AG04449 (cell line): Measurements from ENCODE around the gene STING1.

Source experiments
- CTCF ChIA-PET: fragments of 350-600 bp; formaldehyde crosslinking; extraction: SDS; loops from one replicate; lab custom pipeline; 2021; ENCODE audit warnings: antibody characterized with exemption; lab: Yijun Ruan, JAX
- POLR2A ChIA-PET: fragments of 400-600, 350-600 bp; formaldehyde crosslinking; extraction: SDS; loops from one replicate; lab custom pipeline; 2020; ENCODE audit warnings: antibody characterized with exemption, inconsistent platforms; lab: Yijun Ruan, JAX
- DNase-seq: peaks from one replicate; pipeline ENCODE4 v3.0.0-alpha.2; 2010; ENCODE audit warnings: low read depth, low spot score
- H3K4me3 ChIP-seq: 2 replicates; pipeline ENCODE4 v1.5.1; 2011; ENCODE audit warnings: low read depth, mild to moderate bottlenecking, control low read depth, low read length
- TF ChIP-seq, protein P1 (sequence below): IDR thresholded peaks from one replicate; pipeline ENCODE4 v1.5.1; 2011; ENCODE audit warnings: mild to moderate bottlenecking, moderate library complexity, low read length, control low read depth, inconsistent platforms; ENCODE audit not compliant: insufficient read depth; ENCODE audit errors: missing control alignments

The STING1 gene

GRCh38 chr5:139458580-139459407 is 23.8 kb downstream of the STING1 start:
- POLR2A ChIA-PET = no interaction called here
- CTCF ChIA-PET = interaction anchor here (3.4 kb wide), 1 partner anchor 55 kb away, joined by 10 read pairs; no protein-coding TSS in a partner anchor
- H3K4me3 ChIP-seq = no peak overlapping the region
- DNase-seq = peak; percentile 24
- TF ChIP-seq, protein P1, sequence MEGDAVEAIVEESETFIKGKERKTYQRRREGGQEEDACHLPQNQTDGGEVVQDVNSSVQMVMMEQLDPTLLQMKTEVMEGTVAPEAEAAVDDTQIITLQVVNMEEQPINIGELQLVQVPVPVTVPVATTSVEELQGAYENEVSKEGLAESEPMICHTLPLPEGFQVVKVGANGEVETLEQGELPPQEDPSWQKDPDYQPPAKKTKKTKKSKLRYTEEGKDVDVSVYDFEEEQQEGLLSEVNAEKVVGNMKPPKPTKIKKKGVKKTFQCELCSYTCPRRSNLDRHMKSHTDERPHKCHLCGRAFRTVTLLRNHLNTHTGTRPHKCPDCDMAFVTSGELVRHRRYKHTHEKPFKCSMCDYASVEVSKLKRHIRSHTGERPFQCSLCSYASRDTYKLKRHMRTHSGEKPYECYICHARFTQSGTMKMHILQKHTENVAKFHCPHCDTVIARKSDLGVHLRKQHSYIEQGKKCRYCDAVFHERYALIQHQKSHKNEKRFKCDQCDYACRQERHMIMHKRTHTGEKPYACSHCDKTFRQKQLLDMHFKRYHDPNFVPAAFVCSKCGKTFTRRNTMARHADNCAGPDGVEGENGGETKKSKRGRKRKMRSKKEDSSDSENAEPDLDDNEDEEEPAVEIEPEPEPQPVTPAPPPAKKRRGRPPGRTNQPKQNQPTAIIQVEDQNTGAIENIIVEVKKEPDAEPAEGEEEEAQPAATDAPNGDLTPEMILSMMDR = no peak

DNA sequence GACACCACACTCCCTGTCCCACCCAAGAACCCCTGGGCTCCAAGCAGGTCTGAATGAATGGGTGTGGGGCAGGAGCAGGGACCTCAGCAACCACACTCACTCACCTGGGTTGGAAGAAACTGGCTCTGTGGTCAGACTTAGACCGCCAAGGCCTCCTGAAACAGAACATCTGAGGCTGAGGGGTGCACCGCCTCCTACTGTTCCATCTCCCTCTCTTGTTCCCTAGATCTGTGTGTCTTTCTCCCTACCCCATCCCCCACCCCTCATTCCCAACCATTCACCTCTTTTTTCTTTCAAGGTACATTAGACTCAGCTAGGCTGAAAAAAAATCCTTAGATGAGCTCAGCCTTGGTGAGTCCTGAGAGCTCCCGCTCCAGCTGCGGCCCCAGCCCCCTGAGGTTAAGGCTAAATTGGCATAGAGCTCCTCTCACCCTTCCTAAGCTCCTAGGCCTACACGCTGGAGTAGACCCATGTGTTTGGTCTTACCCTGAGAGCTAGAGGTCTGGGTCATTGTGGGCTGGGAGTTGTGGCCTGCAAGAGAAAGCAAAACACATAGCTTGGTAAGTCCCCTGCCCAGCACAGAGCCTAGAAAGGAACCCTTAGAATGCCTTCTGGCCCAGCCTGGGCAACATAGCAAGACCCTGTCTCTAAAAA is 24.8 kb downstream of the STING1 start:
- POLR2A ChIA-PET = interaction anchor here (0.7 kb wide), 1 partner anchor 11 kb away, joined by 3 read pairs; no protein-coding TSS in a partner anchor
- TF ChIP-seq, protein P1 = no peak
- DNase-seq = no peak

GRCh38 chr5:139457241-139457640 is 25.3 kb downstream of the STING1 start:
- DNase-seq = no peak
- CTCF ChIA-PET = interaction anchor here (0.9 to 3.4 kb wide), 2 partner anchors 9 to 56 kb away, joined by 3 to 10 read pairs; no protein-coding TSS in a partner anchor
- TF ChIP-seq, protein P1 = no peak
- no peak overlapping the region for H3K4me3 ChIP-seq
- POLR2A ChIA-PET = no interaction called here

More for the DNA sequence above, 24.8 kb downstream of the STING1 start:
- CTCF ChIA-PET = interaction anchor here (0.9 to 3.4 kb wide), 2 partner anchors 10 to 56 kb away, joined by 3 to 10 read pairs; no protein-coding TSS in a partner anchor
- no peak overlapping the region for H3K4me3 ChIP-seq

DNA sequence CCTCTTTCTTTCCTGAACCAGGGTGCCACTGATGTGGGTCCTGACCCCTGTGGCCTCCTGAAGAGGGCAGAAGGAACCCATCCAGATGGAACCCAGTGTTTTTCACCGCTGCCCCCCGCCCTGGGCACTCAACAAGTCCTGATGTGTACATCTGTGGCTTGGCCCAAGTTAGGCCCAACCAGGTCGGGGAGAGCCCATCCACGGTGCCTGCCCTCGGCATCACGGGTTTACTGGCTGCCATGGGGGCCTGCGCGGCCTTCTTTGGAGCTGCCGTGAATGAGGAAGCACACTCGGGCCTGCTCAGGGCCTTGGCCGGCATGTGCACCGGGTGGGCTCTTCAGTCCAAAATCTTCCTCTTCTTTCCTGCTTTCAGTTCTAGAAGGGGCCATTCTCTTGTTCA is 25.8 kb downstream of the STING1 start:
- TF ChIP-seq, protein P1 = no peak
- ChIA-PET POLR2A (no interaction called here), CTCF (interaction anchor here (2.2 kb wide), 1 partner anchor 11 kb away, joined by 7 read pairs; no protein-coding TSS in a partner anchor)

GRCh38 chr5:139454568-139455290 is 27.8 kb downstream of the STING1 start:
- CTCF ChIA-PET = interaction anchor here (1.1 to 2.2 kb wide), 2 partner anchors 9 to 59 kb away, joined by 3 to 7 read pairs; no protein-coding TSS in a partner anchor

More for the DNA sequence above, 25.8 kb downstream of the STING1 start:
- DNase-seq = no peak
- H3K4me3 ChIP-seq = no peak overlapping the region

More at GRCh38 chr5:139454568-139455290, 27.8 kb downstream of the STING1 start:
- TF ChIP-seq, protein P1 = no peak
- no peak overlapping the region for H3K4me3 ChIP-seq
- POLR2A ChIA-PET = no interaction called here
- no peak for DNase-seq
